Measurements from ENCODE around the gene MCFD2. TPM values are rescaled to one million over a fixed set of nuclear protein-coding genes. Genes with fewer than 3 reads are reported as not detected.

The MCFD2 gene
- polyA plus RNA-seq, 1 of the 3 experiments (the other 2 are of a cell fraction): 88.2 TPM

DNA sequence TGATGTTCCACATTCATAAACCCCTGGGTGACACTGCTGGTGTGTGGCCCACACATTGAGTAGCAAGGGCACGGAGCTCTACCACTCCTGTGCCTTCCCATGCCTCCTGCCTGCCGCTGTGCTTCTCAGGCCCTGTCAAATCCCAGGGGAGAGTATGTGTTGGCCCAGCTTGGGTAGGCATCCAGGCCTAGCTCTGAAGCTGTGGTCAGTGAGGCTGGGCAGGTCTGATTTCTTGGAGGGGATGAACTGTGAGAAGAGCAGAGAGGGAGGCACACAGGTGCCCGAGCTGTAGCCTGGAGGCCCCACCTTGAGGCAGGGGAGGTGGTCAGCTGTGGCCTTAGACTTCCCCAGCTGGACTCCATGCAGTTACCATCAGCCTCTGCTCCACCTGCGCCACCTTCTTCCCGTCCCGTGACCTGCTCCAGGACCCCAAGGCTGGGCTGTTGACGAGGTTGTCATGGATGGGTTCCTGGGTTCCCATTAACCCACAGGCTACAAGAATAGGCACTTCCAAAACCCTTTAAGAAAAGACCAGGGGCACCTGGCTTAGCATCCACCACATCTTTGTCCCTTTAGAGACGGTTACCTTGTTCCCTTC lies 23.6 kb downstream of the MCFD2 start:
- POLR2A ChIA-PET: no interaction called here
- no peak overlapping the region for H3K9ac ChIP-seq
- H4K20me1 ChIP-seq (ENCODE audit: insufficient read depth): no peaks in the 10 kb centered on the region
- H3K4me2 ChIP-seq: no peak overlapping the region
- no peaks in the 10 kb centered on the region for H3K9me3 ChIP-seq
- H3K9me2 ChIP-seq: no peaks in the 10 kb centered on the region
- H3K36me3 ChIP-seq (replicated peaks in 1 of 2; ENCODE audit: control insufficient read depth in 1 of 2, insufficient read depth in 2 of 2, low read length in 1 of 2): no peaks in the 10 kb centered on the region
- no peak overlapping the region for H2AFZ ChIP-seq (ENCODE audit: low read depth)
- TF ChIP-seq, protein P1, sequence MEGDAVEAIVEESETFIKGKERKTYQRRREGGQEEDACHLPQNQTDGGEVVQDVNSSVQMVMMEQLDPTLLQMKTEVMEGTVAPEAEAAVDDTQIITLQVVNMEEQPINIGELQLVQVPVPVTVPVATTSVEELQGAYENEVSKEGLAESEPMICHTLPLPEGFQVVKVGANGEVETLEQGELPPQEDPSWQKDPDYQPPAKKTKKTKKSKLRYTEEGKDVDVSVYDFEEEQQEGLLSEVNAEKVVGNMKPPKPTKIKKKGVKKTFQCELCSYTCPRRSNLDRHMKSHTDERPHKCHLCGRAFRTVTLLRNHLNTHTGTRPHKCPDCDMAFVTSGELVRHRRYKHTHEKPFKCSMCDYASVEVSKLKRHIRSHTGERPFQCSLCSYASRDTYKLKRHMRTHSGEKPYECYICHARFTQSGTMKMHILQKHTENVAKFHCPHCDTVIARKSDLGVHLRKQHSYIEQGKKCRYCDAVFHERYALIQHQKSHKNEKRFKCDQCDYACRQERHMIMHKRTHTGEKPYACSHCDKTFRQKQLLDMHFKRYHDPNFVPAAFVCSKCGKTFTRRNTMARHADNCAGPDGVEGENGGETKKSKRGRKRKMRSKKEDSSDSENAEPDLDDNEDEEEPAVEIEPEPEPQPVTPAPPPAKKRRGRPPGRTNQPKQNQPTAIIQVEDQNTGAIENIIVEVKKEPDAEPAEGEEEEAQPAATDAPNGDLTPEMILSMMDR (IDR thresholded peaks at IDR 0.05): no peak
- TF ChIP-seq NRF1 (IDR thresholded peaks at IDR 0.05; ENCODE audit: low read depth, low read length): no peak
- no peak for TF ChIP-seq FOXM1 (IDR thresholded peaks at IDR 0.05; ENCODE audit: low read depth)
- no peak for TF ChIP-seq ELF1 (IDR thresholded peaks at IDR 0.05)
- no peak for TF ChIP-seq FOXJ3 (CRISPR knock-in tag; IDR thresholded peaks at IDR 0.05)
- no peak for TF ChIP-seq POLR2AphosphoS5 (IDR thresholded peaks at IDR 0.05; ENCODE audit: low read depth, low read length)
- TF ChIP-seq GABPA (IDR thresholded peaks at IDR 0.05; ENCODE audit: low read depth): no peak
- TF ChIP-seq, protein P2, sequence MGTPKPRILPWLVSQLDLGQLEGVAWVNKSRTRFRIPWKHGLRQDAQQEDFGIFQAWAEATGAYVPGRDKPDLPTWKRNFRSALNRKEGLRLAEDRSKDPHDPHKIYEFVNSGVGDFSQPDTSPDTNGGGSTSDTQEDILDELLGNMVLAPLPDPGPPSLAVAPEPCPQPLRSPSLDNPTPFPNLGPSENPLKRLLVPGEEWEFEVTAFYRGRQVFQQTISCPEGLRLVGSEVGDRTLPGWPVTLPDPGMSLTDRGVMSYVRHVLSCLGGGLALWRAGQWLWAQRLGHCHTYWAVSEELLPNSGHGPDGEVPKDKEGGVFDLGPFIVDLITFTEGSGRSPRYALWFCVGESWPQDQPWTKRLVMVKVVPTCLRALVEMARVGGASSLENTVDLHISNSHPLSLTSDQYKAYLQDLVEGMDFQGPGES (IDR thresholded peaks at IDR 0.05; ENCODE audit: low read depth, low read length): no peak
- TF ChIP-seq, protein P3, sequence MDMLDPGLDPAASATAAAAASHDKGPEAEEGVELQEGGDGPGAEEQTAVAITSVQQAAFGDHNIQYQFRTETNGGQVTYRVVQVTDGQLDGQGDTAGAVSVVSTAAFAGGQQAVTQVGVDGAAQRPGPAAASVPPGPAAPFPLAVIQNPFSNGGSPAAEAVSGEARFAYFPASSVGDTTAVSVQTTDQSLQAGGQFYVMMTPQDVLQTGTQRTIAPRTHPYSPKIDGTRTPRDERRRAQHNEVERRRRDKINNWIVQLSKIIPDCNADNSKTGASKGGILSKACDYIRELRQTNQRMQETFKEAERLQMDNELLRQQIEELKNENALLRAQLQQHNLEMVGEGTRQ (IDR thresholded peaks at IDR 0.05; ENCODE audit: borderline replicate concordance, low read depth, low read length): no peak
- no peak for TF ChIP-seq RCOR1 (IDR thresholded peaks at IDR 0.05; ENCODE audit: low read length)
- no peak for TF ChIP-seq GATA2 (CRISPR knock-in tag; IDR thresholded peaks at IDR 0.05)
- TF ChIP-seq SMC3 (IDR thresholded peaks at IDR 0.05; ENCODE audit: low read depth, low read length): no peak
- no peak for TF ChIP-seq TCF12 (IDR thresholded peaks at IDR 0.05)
- no peak for TF ChIP-seq TEAD4 (IDR thresholded peaks at IDR 0.05; ENCODE audit: borderline replicate concordance, insufficient read depth)
- no peak for TF ChIP-seq CHD2 (IDR thresholded peaks at IDR 0.05; ENCODE audit: low read length, partially characterized antibody)
- TF ChIP-seq RFX5 (IDR thresholded peaks at IDR 0.05; ENCODE audit: low read length): no peak
- TF ChIP-seq NFIC (IDR thresholded peaks at IDR 0.05; ENCODE audit: borderline replicate concordance): no peak
- no peak for TF ChIP-seq JUND (IDR thresholded peaks at IDR 0.05)
- TF ChIP-seq MEF2A (IDR thresholded peaks at IDR 0.05; ENCODE audit: borderline replicate concordance, low read depth): no peak
- H3F3A ChIP-seq (replicated peaks; ENCODE audit: insufficient read depth): peaks cover 15% of the 10 kb centered on the region
- no peak for DNase-seq
- peaks cover 0 to 13% of the 10 kb centered on the region in 2 experiments; a peak in 2 of 4 replicates for H3K4me1 ChIP-seq (ENCODE audit: control insufficient read depth in 1 of 2, insufficient read depth in 2 of 2, low read depth in 1 of 2, low read length in 1 of 2)
- no peaks in the 10 kb centered on the region for H3K27me3 ChIP-seq (ENCODE audit: insufficient read depth)
- no peaks in the 10 kb centered on the region for H3K79me2 ChIP-seq (ENCODE audit: insufficient read depth)
- no peak overlapping the region for H3K27ac ChIP-seq (ENCODE audit: low read depth in 2 of 2, low read length in 1 of 2)
- CTCF ChIA-PET: interaction anchor here (0.9 to 2.0 kb wide), 3 partner anchors 8 to 431 kb away, joined by 4 to 8 read pairs (median 5); no protein-coding TSS in a partner anchor
- WGBS (ENCODE audit: low lambda C conversion rate): 96% methylated on average over 7 of the region's 8 CpGs
- no peak overlapping the region for H3K4me3 ChIP-seq (ENCODE audit: low read depth in 2 of 2, low read length in 1 of 2)

All from SK-N-SH (cell line).